GM19351 (cell line): ENCODE results near the gene TIMM44.
"Not testable (repeated sequence)": the region's sequence is repeated elsewhere in the genome, so short reads cannot be mapped to it uniquely, and the experiment has no call there.

ENCODE experiments used
- ATAC-seq: cut with Tn5 transposase; IDR thresholded peaks from one replicate; pipeline ENCODE4 v1.9.1; 2021; ENCODE audit warnings: mild to moderate bottlenecking, moderate library complexity; ENCODE audit not compliant: unreplicated experiment

Gene TIMM44

DNA sequence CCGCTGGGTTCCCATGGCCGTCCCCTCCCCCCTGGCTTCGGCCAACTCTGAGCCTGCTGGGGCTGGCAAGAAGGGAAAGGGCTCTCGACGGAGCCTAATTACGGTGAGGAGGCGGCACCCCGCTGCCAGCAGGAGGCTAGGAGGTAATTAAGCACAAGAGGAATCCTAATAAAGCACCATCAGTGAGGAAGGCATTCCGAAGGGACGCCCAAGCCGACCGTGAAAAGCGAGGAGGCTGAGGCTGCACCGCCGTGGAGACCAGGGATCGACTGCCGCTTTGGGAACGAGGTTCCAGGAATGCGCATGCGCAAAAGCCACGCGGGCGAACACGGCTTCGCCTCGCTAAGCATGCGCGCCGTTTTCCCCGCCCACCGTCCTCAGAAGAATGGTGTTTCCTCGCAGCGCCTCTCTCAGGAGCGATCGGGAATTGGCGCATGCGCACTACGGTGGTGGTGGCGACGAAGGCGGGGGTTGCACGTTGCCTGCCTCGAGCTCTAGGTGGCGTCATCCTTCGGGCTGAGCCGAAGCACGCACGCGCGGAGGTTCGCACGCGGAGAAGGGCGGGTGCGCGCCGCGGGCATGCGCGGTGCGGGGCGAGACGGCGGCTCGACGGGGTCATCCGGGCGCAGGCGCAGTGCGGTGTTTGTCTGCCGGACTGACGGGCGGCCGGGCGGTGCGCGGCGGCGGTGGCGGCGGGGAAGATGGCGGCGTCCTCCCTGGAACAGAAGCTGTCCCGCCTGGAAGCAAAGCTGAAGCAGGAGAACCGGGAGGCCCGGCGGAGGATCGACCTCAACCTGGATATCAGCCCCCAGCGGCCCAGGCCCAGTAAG, 40.0 kb downstream of the TIMM44 start, which contains the start of gene MAP2K7:
MAP2K7 (plus strand) TSS at position 634 of the 830 bp plus-strand sequence; CDS start at position 702, 68 bp downstream.
- ATAC-seq: peak; percentile 80

DNA sequence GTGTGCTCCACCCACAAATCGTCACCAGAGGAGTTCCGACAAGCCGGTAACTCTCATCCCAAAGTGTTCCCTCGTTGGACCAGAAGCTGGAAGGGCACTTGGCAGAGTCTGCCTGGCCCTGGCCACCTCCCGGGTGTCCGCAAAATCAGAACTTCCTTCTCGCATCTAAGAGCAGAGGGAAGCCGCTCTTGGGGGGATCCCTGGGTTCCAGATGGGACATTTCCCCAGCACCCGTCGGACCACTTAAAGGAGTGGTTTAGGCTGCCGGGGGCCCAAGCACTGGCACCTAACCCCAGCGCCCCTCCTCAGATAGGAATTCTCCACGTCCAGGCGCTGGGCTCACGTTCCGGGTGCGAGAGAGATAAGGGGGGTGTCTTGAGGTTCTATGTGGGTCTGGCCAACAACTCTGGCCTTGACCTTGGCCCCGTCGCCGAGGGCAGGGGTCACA, 40.6 kb downstream of the TIMM44 start:
- ATAC-seq: no peak

- ATAC-seq: no peak
Measured at GRCh38 chr19:7901337-7901736, 42.1 kb downstream of the TIMM44 start.

- no peak for ATAC-seq
Measured at GRCh38 chr19:7900931-7901330, 42.5 kb downstream of the TIMM44 start.

DNA sequence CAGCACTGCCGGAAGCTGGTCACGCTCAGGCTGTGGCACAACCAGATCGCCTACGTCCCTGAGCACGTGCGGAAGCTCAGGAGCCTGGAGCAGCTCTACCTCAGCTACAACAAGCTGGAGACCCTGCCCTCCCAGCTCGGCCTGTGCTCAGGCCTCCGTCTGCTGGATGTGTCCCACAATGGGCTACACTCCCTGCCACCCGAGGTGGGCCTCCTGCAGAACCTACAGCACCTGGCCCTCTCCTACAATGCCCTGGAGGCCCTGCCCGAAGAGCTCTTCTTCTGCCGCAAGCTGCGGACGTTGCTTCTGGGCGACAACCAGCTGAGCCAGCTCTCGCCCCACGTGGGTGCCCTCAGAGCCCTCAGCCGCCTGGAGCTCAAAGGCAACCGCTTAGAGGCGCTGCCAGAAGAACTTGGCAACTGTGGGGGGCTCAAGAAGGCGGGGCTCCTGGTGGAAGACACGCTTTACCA, 43.0 kb downstream of the TIMM44 start:
- no peak for ATAC-seq

GRCh38 chr19:7899751-7900378, 43.6 kb downstream of the TIMM44 start:
- ATAC-seq: no peak

- no peak for ATAC-seq
Measured at GRCh38 chr19:7898967-7899366, 44.5 kb downstream of the TIMM44 start.

DNA sequence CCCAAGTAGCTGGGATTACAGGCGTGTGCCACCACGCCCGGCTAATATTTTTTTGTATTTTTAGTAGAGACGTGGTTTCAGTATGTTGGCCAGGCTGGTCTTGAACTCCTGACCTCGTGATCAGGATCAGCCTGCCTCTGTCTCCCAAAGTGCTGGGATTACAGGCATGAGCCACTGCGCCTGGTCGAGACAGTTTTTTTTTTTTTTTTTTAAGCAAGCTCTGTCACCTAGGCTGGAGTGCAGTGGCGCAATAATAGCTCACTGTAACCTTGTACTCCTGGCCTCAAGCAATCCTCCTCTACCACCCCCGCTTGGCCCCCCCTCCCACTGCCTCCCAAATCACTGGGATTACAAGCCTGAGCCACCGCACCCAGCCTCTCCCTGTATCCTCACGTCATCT, 46.2 kb downstream of the TIMM44 start:
- ATAC-seq: no peak

GRCh38 chr19:7895565-7895964, 47.9 kb downstream of the TIMM44 start:
- no peak for ATAC-seq

- ATAC-seq: no peak
Measured at GRCh38 chr19:7894612-7895309, 48.7 kb downstream of the TIMM44 start.

GRCh38 chr19:7893362-7894101, 49.9 kb downstream of the TIMM44 start:
- not testable (repeated sequence) for ATAC-seq

GRCh38 chr19:7888826-7889217, 54.6 kb downstream of the TIMM44 start:
- no peak for ATAC-seq

DNA sequence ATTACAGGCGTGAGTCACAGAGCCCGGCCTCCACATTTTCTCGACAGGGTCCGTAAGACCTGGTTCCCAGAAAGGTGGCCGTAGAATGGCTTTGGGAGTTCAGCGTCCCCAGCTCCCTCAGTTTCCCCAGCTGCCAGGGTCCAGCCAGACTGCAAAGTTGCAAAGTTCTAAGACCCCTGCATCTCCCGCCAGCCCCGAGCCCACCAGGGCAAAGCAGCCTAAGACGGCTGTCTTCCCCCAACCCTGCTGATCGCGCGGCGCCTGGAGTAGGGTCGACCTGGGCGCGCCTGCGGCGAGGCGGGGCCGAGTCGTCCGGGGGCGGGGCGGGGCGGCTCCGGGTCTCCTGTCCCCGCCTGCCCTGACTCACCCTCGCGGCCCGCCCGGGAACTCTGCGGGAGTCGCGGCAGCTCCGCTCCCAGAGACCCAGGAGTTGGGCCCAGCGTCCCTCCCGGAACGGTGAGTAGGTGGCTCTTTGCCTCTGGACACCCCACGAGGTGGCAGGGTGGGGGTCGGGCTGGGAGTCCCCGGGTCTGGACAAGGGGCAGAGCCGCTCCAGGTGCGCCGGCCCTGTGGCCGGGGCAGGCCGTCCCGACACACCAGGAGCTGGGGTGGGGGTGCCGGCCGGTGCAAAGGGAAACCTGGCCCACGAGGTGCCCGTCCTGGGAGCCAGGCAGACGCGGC, 55.2 kb downstream of the TIMM44 start, which contains the start of gene LRRC8E:
LRRC8E (plus strand) TSS at position 366 of the 681 bp plus-strand sequence. CDS start 7,094 bp downstream, outside the sequence.
- ATAC-seq: no peak

DNA sequence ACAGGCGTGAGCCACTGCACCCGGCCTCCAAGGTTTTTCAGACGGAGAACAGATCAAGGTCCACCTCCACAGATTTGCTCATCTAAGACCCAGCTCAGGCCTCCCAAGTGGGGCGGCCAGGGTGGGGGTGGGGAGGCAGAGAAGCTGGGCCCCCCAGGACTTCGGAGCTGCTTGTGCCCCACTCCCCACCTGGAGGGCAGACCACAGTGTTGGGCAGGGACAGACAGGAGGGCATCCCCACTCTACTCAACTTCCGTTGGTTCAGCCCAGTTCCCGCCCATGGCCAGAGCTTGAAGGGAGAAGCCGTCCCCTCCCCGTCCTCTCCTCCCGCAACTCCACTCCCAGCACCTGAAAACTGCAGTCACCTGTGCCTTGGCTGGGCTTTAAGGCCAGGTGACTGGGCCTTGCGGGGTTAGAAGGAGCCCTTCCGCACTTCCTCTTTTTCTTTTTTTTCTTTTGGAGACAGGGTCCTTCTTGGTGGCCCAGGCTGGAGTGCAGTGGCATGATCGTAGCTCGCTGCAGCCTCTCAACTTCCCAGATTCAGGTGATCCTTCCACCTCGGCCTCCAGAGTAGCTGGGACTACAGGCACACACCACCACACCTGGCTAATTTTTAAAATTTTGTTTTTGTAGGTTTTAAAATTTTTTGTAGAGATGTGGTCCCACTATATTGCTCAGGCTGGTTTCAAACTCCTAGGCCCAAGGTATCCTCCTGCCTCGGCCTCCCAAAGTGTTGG, 55.9 kb downstream of the TIMM44 start:
- ATAC-seq: no peak

DNA sequence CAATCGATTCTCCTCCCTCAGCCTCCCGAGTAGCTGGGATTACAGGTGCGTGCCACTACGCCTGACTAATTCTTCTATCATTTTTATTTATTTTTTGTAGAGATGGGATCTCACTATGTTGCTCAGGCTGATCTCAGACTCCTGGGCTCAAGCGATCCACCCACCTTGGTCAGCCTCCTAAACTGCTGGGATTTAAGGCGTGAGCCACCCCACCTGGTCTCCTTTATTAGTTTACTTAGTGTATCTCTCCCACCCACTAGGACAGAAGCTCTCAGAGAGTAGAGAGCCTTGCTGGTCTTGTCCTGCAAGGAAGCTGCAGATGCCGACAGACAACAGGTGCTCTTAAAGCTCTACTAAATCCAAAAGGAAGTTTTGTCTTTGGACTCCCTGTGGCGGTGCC, 57.6 kb downstream of the TIMM44 start:
- no peak for ATAC-seq

GRCh38 chr19:7883796-7884570, 59.5 kb downstream of the TIMM44 start:
- ATAC-seq: no peak

DNA sequence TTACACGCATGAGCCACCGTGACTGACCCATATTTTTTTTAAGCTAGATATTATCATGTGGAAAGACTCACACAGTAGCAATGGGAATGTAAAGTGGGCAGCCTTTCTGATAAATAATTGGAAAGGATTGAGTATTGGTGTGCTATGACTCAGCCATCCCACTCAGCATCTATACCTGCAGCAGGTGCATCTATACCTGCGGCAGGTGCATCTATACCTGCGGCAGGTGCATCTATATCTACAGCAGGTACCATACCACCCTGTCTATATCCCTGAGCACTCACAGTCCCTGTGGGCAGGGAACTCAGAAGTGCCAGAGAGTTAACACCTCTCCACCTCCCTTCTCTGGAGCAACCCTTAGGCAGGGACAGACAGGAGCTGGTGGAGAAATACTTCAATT, 60.4 kb downstream of the TIMM44 start:
- no peak for ATAC-seq

DNA sequence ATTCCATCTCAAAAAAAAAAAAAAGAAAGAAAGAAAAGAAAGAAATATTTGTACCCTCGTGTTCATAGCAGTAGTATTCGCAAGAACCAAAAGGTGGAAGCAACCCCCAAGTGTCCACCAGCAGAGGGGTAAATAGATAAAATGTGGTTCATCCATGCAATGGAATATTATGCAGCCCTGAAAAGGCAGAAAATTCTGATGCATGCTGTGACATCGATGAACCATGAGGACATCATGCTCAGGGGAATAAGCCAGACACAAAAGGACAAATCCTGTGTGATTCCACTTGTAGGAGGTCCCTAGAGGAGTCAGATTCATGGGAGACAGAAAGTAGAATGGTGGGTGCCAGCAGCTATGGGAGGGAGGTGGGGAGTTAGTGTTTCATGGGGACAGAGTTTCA, 61.6 kb downstream of the TIMM44 start:
- ATAC-seq: no peak

DNA sequence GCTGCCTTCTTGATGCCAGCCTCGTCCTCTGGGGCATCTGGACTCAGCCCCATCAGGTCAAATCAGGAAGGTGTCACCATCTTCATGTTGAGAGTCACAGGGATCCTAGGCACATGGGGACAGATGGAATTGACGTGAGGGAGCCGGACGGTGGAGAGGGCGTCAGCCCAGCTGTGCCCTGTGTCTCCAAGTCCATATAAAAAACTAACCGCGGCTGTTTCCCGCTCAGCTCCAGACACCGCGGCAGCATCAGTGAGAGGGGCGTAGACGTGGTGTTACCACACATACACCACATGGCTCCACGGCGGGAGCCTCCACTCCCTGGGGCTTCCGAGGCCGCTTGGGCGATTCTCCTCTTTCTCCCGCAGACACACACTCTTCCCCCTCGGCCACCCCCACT, 63.6 kb downstream of the TIMM44 start:
- ATAC-seq: no peak
